HepG2 (cell line): ENCODE data around the gene TTLL10. TPM values are rescaled to one million over a fixed set of nuclear protein-coding genes. Genes with fewer than 3 reads are reported as not detected.

Source experiments
- GATAD2A ChIP-seq: IDR thresholded peaks from 2 replicates; pipeline ENCODE4 v1.6.1; 2016
- GTF3A ChIP-seq: sonication (generic); formaldehyde crosslinking; conservative IDR thresholded peaks from 2 replicates; pipeline ENCODE4 v1.4.0; 2020; ENCODE audit warnings: mild to moderate bottlenecking, missing genetic modification reagents
- MZF1 ChIP-seq: sonication (generic); formaldehyde crosslinking; IDR thresholded peaks from 2 replicates; pipeline ENCODE4 v1.8.1; 2023; ENCODE audit warnings: mild to moderate bottlenecking, missing genetic modification reagents, borderline replicate concordance
- NR2F2 ChIP-seq: IDR thresholded peaks from 2 replicates; pipeline ENCODE4 v1.6.1; 2012; ENCODE audit warnings: low read depth, inconsistent platforms, borderline replicate concordance
- RERE ChIP-seq: IDR thresholded peaks from 2 replicates; pipeline ENCODE4 v1.6.1; 2016; ENCODE audit warnings: low read depth, missing genetic modification reagents, missing compliant biosample characterization
- SALL2 ChIP-seq: sonication (generic); formaldehyde crosslinking; IDR thresholded peaks from 2 replicates; pipeline ENCODE4 v1.8.1; 2023; ENCODE audit warnings: mild to moderate bottlenecking, missing genetic modification reagents, inconsistent platforms
- SRSF4 ChIP-seq: fragments of 200-400 bp; formaldehyde crosslinking; IDR thresholded peaks from one replicate; pipeline ENCODE4 v1.6.1; 2018; ENCODE audit warnings: mild to moderate bottlenecking, low read depth, low read length, moderate library complexity; ENCODE audit not compliant: poor library complexity, severe bottlenecking
- TRIM22 ChIP-seq: fragments of 450-650 bp; IDR thresholded peaks from 2 replicates; pipeline ENCODE4 v1.6.1; 2017
- ZNF136 ChIP-seq: sonication (generic); formaldehyde crosslinking; IDR thresholded peaks from 2 replicates; pipeline ENCODE4 v1.8.1; 2022; ENCODE audit warnings: low read depth, mild to moderate bottlenecking, moderate library complexity, missing genetic modification reagents
- ZNF207 ChIP-seq: fragments of 450-650 bp; IDR thresholded peaks from 2 replicates; pipeline ENCODE4 v1.6.1; 2016; ENCODE audit warnings: antibody characterized with exemption, borderline replicate concordance
- ZNF598 ChIP-seq: sonication (generic); formaldehyde crosslinking; IDR thresholded peaks from 2 replicates; pipeline ENCODE4 v1.5.1; 2020; ENCODE audit warnings: mild to moderate bottlenecking, missing genetic modification reagents, borderline replicate concordance
- ZNF614 ChIP-seq: IDR thresholded peaks from 2 replicates; pipeline ENCODE4 v1.6.1; 2018; ENCODE audit warnings: missing biosample characterization, missing genetic modification reagents, inconsistent platforms, borderline replicate concordance
- polyA plus RNA-seq, 8 experiments: library from polyadenylated mRNA; depleted of rRNA in 3 of 8; stranded (reverse) in 7 of 8; unstranded in 1 of 8; fragments of >200 nt; fragmentation: Illumina TruSeq in 4 of 8; extraction: Trizol in 4 of 8; gene quantifications; 2 replicates each; pipeline versions ENCODE4 v1.2.1 to v1.2.3, GENCODE V29; 2011 to 2016; ENCODE audit warnings: low read depth in 4 of 8, missing spikeins in 1 of 8, mixed read lengths in 1 of 8; ENCODE audit not compliant: insufficient read depth in 1 of 8
- total RNA-seq, 5 experiments: library from RNA; depleted of rRNA; stranded (reverse); fragments of >200 nt; fragmentation: Illumina TruSeq; extraction: Trizol; gene quantifications; 2 replicates each; pipeline ENCODE4 v1.2.3, GENCODE V29; 2016; ENCODE audit warnings: low read depth in 1 of 5

TTLL10 gene
- total and polyA plus RNA-seq, 2 of the 13 experiments (the other 11 are each of a cell fraction or from before 2014, with no cell fraction given), result not detected

- TF ChIP-seq RERE (CRISPR knock-in tag) (no peak), GTF3A (CRISPR knock-in tag) (no peak), NR2F2 (no peak), SRSF4 (no peak), GATAD2A (CRISPR knock-in tag) (no peak), SALL2 (no peak), ZNF598 (no peak), ZNF136 (CRISPR knock-in tag) (no peak), ZNF614 (CRISPR knock-in tag) (no peak), MZF1 (CRISPR knock-in tag) (no peak), TRIM22 (no peak), ZNF207 (no peak)
These were observed 3.3 kb downstream of the TTLL10 start (continued) for GRCh38 chr1:1176931-1177330.
